HEK293T (cell line): Measurements from ENCODE around the gene AKR1C3.

Experiments
- ELF4 ChIP-seq: fragments of 450-650 bp; IDR thresholded peaks from 2 replicates; pipeline ENCODE4 v1.6.1; 2017; ENCODE audit warnings: antibody characterized with exemption
- NFRKB ChIP-seq: fragments of 450-650 bp; IDR thresholded peaks from 2 replicates; pipeline ENCODE4 v1.6.1; 2016; ENCODE audit warnings: mild to moderate bottlenecking, moderate library complexity
- SP1 ChIP-seq: fragments of 450-650 bp; IDR thresholded peaks from 2 replicates; pipeline ENCODE4 v1.6.1; 2017
- SUZ12 ChIP-seq: fragments of 450-650 bp; IDR thresholded peaks from 2 replicates; pipeline ENCODE4 v1.6.1; 2016; ENCODE audit warnings: mild to moderate bottlenecking

- no peak for TF ChIP-seq NFRKB
- no peak for TF ChIP-seq SUZ12
- TF ChIP-seq ELF4, result no peak
- no peak for TF ChIP-seq SP1
These were observed 14.8 kb upstream of the AKR1C3 start for GRCh38 chr10:5079306-5079830.
